ENCODE measurements around the gene FAM131B. TPM values are rescaled to one million over a fixed set of nuclear protein-coding genes. Genes with fewer than 3 reads are reported as not detected.

FAM131B gene
- total and polyA plus RNA-seq, 9 of the 15 experiments (the other 6 are each of a cell fraction or from before 2014, with no cell fraction given): 0.03 to 0.04 TPM; not detected in 7

DNA sequence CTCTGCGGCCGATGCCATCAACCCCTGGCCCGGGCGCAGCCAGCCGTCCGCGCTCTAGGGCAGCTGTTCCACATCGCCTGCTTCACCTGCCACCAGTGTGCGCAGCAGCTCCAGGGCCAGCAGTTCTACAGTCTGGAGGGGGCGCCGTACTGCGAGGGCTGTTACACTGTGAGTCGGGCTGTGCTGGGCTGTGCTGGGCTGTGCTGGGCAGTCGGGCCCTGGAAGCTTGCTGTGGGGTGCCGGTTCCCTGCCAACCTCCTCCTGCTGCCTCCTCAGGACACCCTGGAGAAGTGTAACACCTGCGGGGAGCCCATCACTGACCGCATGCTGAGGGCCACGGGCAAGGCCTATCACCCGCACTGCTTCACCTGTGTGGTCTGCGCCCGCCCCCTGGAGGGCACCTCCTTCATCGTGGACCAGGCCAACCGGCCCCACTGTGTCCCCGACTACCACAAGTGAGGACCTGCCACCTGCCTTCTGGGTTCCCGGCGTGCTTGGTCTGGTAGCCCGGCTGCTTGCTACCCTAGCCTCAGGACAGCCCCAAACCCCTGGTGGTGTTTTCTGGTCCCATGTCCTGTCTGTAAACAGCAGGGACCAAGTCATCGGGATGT, 26.1 kb upstream of the FAM131B start (continued):
- TF ChIP-seq, protein P1, sequence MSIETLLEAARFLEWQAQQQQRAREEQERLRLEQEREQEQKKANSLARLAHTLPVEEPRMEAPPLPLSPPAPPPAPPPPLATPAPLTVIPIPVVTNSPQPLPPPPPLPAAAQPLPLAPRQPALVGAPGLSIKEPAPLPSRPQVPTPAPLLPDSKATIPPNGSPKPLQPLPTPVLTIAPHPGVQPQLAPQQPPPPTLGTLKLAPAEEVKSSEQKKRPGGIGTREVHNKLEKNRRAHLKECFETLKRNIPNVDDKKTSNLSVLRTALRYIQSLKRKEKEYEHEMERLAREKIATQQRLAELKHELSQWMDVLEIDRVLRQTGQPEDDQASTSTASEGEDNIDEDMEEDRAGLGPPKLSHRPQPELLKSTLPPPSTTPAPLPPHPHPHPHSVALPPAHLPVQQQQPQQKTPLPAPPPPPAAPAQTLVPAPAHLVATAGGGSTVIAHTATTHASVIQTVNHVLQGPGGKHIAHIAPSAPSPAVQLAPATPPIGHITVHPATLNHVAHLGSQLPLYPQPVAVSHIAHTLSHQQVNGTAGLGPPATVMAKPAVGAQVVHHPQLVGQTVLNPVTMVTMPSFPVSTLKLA (conservative IDR thresholded peaks at IDR 0.05): no peak
- TF ChIP-seq ZNF75A (CRISPR knock-in tag; IDR thresholded peaks at IDR 0.05) (no peak), POLR2G (IDR thresholded peaks at IDR 0.05; ENCODE audit: low read depth, low read length) (peak; percentile 60), HNRNPUL1 (IDR thresholded peaks at IDR 0.05; ENCODE audit: low read length) (no peak), MAZ (CRISPR knock-in tag; conservative IDR thresholded peaks at IDR 0.05 in 1 of 2, IDR thresholded peaks at IDR 0.05 in 1 of 2) (no peak), ZNF165 (CRISPR knock-in tag; IDR thresholded peaks at IDR 0.05; ENCODE audit: borderline replicate concordance) (no peak), MCM2 (IDR thresholded peaks at IDR 0.05; ENCODE audit: low read depth) (no peak)
- TF ChIP-seq, protein P2, sequence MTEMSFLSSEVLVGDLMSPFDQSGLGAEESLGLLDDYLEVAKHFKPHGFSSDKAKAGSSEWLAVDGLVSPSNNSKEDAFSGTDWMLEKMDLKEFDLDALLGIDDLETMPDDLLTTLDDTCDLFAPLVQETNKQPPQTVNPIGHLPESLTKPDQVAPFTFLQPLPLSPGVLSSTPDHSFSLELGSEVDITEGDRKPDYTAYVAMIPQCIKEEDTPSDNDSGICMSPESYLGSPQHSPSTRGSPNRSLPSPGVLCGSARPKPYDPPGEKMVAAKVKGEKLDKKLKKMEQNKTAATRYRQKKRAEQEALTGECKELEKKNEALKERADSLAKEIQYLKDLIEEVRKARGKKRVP (CRISPR knock-in tag; IDR thresholded peaks at IDR 0.05): no peak
